GM18861 (cell line): Measurements from ENCODE around the gene KCNK17.

ENCODE experiments used
- ATAC-seq: cut with Tn5 transposase; IDR thresholded peaks from one replicate; pipeline ENCODE4 v1.9.1; 2021; ENCODE audit not compliant: unreplicated experiment

Gene KCNK17

GRCh38 chr6:39314273-39314795, at the start of gene KCNK17:
TSS of gene KCNK17 (minus strand) at chr6:39314419. CDS start at chr6:39314320, 99 bp downstream.
- ATAC-seq = no peak

GRCh38 chr6:39363280-39363679, 49.1 kb upstream of the KCNK17 start:
- ATAC-seq = no peak

- ATAC-seq = no peak
These were observed 48.3 kb upstream of the KCNK17 start for GRCh38 chr6:39362487-39362865.

GRCh38 chr6:39361657-39362486, 47.7 kb upstream of the KCNK17 start:
- no peak for ATAC-seq

- no peak for ATAC-seq
These were observed 46.2 kb upstream of the KCNK17 start for GRCh38 chr6:39360378-39360777.

GRCh38 chr6:39357998-39358686, 43.9 kb upstream of the KCNK17 start:
- ATAC-seq = no peak

- no peak for ATAC-seq
These were observed 39.6 kb upstream of the KCNK17 start for GRCh38 chr6:39353698-39354315.

GRCh38 chr6:39350723-39351505, 36.7 kb upstream of the KCNK17 start:
- no peak for ATAC-seq

- ATAC-seq = no peak
These were observed 34.5 kb upstream of the KCNK17 start for GRCh38 chr6:39348740-39349139.

- peak; percentile 67 for ATAC-seq
These were observed 33.8 kb upstream of the KCNK17 start for GRCh38 chr6:39347906-39348585.

GRCh38 chr6:39347206-39347605, 33.0 kb upstream of the KCNK17 start:
- no peak for ATAC-seq

- ATAC-seq = no peak
These were observed 30.6 kb upstream of the KCNK17 start for GRCh38 chr6:39344821-39345280.

GRCh38 chr6:39343396-39343870, 29.2 kb upstream of the KCNK17 start:
- ATAC-seq = no peak

GRCh38 chr6:39342692-39343395, 28.6 kb upstream of the KCNK17 start:
- ATAC-seq = no peak

GRCh38 chr6:39341937-39342336, 27.7 kb upstream of the KCNK17 start:
- ATAC-seq = no peak

GRCh38 chr6:39341352-39341751, 27.1 kb upstream of the KCNK17 start:
- ATAC-seq = no peak

- no peak for ATAC-seq
These were observed 25.8 kb upstream of the KCNK17 start for GRCh38 chr6:39339868-39340550.

GRCh38 chr6:39339096-39339867, 25.1 kb upstream of the KCNK17 start:
- ATAC-seq = no peak
